ENCODE data around the gene PYROXD2. TPM values are rescaled to one million over a fixed set of nuclear protein-coding genes. Genes with fewer than 3 reads are reported as not detected.
"Not testable (repeated sequence)": the region's sequence is repeated elsewhere in the genome, so short reads cannot be mapped to it uniquely, and the experiment has no call there.

Gene PYROXD2
- polyA plus RNA-seq, 1 donor: 27.4 TPM

- no peak for DNase-seq
Observed at GRCh38 chr10:98390406-98390805, 24.6 kb downstream of the PYROXD2 start.

GRCh38 chr10:98389398-98389797, 25.6 kb downstream of the PYROXD2 start:
- no peak for DNase-seq

GRCh38 chr10:98388101-98388655, 26.8 kb downstream of the PYROXD2 start:
- DNase-seq: no peak

- no peak for DNase-seq
Observed at GRCh38 chr10:98384531-98385133, 30.4 kb downstream of the PYROXD2 start.

- DNase-seq: no peak
Observed at GRCh38 chr10:98383869-98384268, 31.1 kb downstream of the PYROXD2 start.

- DNase-seq: not testable (repeated sequence)
Observed at GRCh38 chr10:98383134-98383667, 31.8 kb downstream of the PYROXD2 start.

- DNase-seq: no peak
Observed at GRCh38 chr10:98382691-98383101, 32.3 kb downstream of the PYROXD2 start.

GRCh38 chr10:98380493-98381339, 34.3 kb downstream of the PYROXD2 start:
- DNase-seq: no peak

- DNase-seq: no peak
Observed at GRCh38 chr10:98378722-98379121, 36.3 kb downstream of the PYROXD2 start.

- no peak for DNase-seq
Observed at GRCh38 chr10:98377536-98377935, 37.4 kb downstream of the PYROXD2 start.

GRCh38 chr10:98377001-98377400, 38.0 kb downstream of the PYROXD2 start:
- no peak for DNase-seq

- no peak for DNase-seq
Observed at GRCh38 chr10:98376485-98376884, 38.5 kb downstream of the PYROXD2 start.

GRCh38 chr10:98374217-98374985, 40.6 kb downstream of the PYROXD2 start:
- no peak for DNase-seq

- DNase-seq: no peak
Observed at GRCh38 chr10:98373260-98374040, 41.5 kb downstream of the PYROXD2 start.

- DNase-seq: no peak
Observed at GRCh38 chr10:98370831-98371820, 43.9 kb downstream of the PYROXD2 start.

GRCh38 chr10:98369801-98370200, 45.2 kb downstream of the PYROXD2 start:
- no peak for DNase-seq

GRCh38 chr10:98368644-98369043, 46.3 kb downstream of the PYROXD2 start:
- DNase-seq: no peak

- DNase-seq: peak; percentile 28
Observed at GRCh38 chr10:98367604-98368451, 47.2 kb downstream of the PYROXD2 start.

- DNase-seq: no peak
Observed at GRCh38 chr10:98366062-98366530, 48.9 kb downstream of the PYROXD2 start.
